HG03196 (cell line): ENCODE measurements around the gene MIPEP.

ENCODE experiments used
- ATAC-seq: cut with Tn5 transposase; IDR thresholded peaks from one replicate; pipeline ENCODE4 v1.9.1; 2021; ENCODE audit not compliant: unreplicated experiment

Gene MIPEP

GRCh38 chr13:23855360-23855759 is 33.8 kb downstream of the MIPEP start:
- ATAC-seq = no peak

- no peak for ATAC-seq
These were observed 36.8 kb downstream of the MIPEP start for GRCh38 chr13:23852351-23852750.

- ATAC-seq = no peak
These were observed 38.1 kb downstream of the MIPEP start for GRCh38 chr13:23851106-23851505.

- no peak for ATAC-seq
These were observed 39.1 kb downstream of the MIPEP start for GRCh38 chr13:23850134-23850533.

GRCh38 chr13:23849670-23850069 is 39.5 kb downstream of the MIPEP start:
- no peak for ATAC-seq

- no peak for ATAC-seq
These were observed 40.5 kb downstream of the MIPEP start for GRCh38 chr13:23848646-23849141.

- ATAC-seq = no peak
These were observed 41.2 kb downstream of the MIPEP start for GRCh38 chr13:23848019-23848418.

GRCh38 chr13:23847497-23847896 is 41.7 kb downstream of the MIPEP start:
- ATAC-seq = no peak

- ATAC-seq = no peak
These were observed 44.0 kb downstream of the MIPEP start for GRCh38 chr13:23845105-23845725.

- no peak for ATAC-seq
These were observed 45.1 kb downstream of the MIPEP start for GRCh38 chr13:23844132-23844531.

GRCh38 chr13:23843436-23843835 is 45.8 kb downstream of the MIPEP start:
- ATAC-seq = no peak

- ATAC-seq = no peak
These were observed 46.8 kb downstream of the MIPEP start for GRCh38 chr13:23842406-23842805.

- ATAC-seq = no peak
These were observed 55.2 kb downstream of the MIPEP start for GRCh38 chr13:23833733-23834611.

- ATAC-seq = no peak
These were observed 60.3 kb downstream of the MIPEP start for GRCh38 chr13:23828866-23829265.

- ATAC-seq = no peak
These were observed 61.1 kb downstream of the MIPEP start for GRCh38 chr13:23828086-23828485.

GRCh38 chr13:23825179-23825578 is 64.0 kb downstream of the MIPEP start:
- ATAC-seq = no peak

GRCh38 chr13:23824371-23824770 is 64.8 kb downstream of the MIPEP start:
- no peak for ATAC-seq

- ATAC-seq = no peak
These were observed 66.9 kb downstream of the MIPEP start for GRCh38 chr13:23822252-23822824.

GRCh38 chr13:23820530-23820929 is 68.7 kb downstream of the MIPEP start:
- no peak for ATAC-seq

- ATAC-seq = no peak
These were observed 71.4 kb downstream of the MIPEP start for GRCh38 chr13:23817830-23818229.

GRCh38 chr13:23817136-23817535 is 72.1 kb downstream of the MIPEP start:
- ATAC-seq = no peak

- ATAC-seq = no peak
These were observed 75.6 kb downstream of the MIPEP start for GRCh38 chr13:23813635-23814034.
